ENCODE results near the gene PPARG. TPM values are rescaled to one million over a fixed set of nuclear protein-coding genes. Genes with fewer than 3 reads are reported as not detected.
"Not testable (repeated sequence)": the region's sequence is repeated elsewhere in the genome, so short reads cannot be mapped to it uniquely, and the experiment has no call there.

Gene PPARG
- total RNA-seq, 4 donors from 2014 or later: 26.4 to 46.4 (median 37.4) TPM

DNA sequence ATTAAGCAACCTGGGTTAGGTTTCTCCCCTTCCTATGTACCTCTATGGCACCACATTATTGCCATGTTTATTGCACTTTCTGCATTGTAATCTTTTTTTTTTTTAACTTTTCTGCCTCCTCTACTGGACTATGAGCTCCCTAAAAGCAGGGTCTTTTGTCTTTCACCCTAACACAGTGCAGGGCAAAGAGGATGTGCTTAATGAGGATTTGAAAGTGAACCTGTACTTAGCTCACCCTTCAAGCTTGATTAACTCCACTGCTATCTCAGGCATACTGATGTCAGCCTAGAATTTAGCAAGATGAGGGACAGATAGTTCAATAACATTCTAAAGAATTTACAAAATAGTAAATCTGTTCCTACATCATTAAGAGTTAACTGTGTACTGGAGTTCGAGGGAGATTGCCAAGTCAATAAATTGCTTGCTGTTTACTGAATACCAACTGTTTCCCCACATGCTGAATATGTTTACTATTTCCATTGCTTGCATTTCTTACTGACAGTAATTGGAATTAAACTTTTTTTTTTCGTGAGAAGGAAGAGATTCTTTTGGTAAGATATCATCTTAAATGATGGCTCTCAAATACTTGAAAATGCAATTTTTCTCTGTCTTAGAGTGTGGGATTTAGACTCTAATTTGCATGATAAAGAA, 15.7 kb upstream of the PPARG start:
- H3K4me3 ChIP-seq: no peak overlapping the region
- TF ChIP-seq CTCF (IDR thresholded peaks at IDR 0.05) (no peak), POLR2A (IDR thresholded peaks at IDR 0.05) (no peak)
- H3K36me3 ChIP-seq: no peaks in the 10 kb centered on the region
- no peaks in the 10 kb centered on the region for H3K4me1 ChIP-seq
- no peaks in the 10 kb centered on the region for H3K27me3 ChIP-seq
- no peak overlapping the region for H3K27ac ChIP-seq
- no peak for DNase-seq
- no peaks in the 10 kb centered on the region for H3K9me3 ChIP-seq

DNA sequence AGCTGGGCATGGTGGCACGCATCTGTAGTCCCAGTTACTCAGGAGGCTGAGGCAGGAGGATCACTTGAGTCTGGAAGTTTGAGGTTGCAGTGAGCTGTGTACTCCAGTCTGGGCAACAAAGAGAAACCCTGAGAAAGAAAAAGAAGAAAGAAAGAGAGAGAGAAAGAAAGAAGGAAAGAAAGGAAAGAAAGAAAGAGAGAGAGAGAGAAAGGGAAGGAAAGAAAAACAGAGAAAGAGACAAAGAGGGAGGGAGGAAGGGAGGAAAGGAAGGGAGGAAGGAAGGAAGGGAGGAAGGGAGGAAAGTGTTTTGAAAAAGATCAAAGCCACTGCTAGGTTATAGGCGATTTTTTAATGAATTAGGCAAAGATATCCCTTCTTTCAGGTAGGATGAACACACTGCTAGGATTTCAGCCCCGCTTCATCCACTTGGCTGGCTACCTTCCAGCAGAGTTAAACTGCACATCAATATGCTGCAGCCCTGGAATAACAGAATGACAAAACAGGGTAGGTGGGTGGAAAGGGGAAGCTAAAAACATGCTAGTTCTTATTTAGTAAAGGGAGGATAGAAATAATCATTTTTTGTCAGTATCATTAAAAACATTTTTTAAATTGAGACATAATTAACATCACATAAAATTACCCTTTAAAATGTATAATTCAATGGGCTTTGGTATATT, 12.8 kb upstream of the PPARG start:
- Histone ChIP-seq H3K27ac (no peak overlapping the region), H3K9me3 (no peaks in the 10 kb centered on the region), H3K36me3 (no peaks in the 10 kb centered on the region), H3K27me3 (no peaks in the 10 kb centered on the region), H3K4me3 (no peak overlapping the region), H3K4me1 (no peaks in the 10 kb centered on the region)
- TF ChIP-seq CTCF (IDR thresholded peaks at IDR 0.05) (no peak), POLR2A (IDR thresholded peaks at IDR 0.05) (no peak)
- DNase-seq: no peak

DNA sequence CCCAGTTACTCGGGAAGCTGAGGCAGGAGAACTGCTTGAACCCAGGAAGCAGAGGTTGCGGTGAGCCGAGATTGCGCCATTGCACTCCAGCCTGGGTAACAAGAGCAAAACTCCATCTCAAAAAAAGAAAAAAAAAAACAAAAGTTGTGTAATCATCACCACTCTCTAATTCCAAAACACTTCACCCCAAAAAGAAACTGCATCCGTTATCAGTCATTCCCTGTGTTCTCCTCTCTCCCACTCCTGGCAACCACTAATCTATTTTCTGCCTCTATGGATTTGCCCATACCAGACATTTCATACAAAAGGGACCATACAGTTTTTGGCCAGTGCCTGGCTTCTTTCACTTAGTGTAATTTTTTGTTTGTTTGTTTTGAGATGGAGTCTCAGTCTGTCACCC, 12.0 kb upstream of the PPARG start:
- H3K36me3 ChIP-seq, DNase-seq: not testable (repeated sequence)

GRCh38 chr3:12278566-12278965, 10.3 kb upstream of the PPARG start:
- Histone ChIP-seq H3K27me3 (no peaks in the 10 kb centered on the region), H3K27ac (no peak overlapping the region), H3K9me3 (no peaks in the 10 kb centered on the region), H3K36me3 (no peaks in the 10 kb centered on the region), H3K4me3 (no peak overlapping the region), H3K4me1 (no peaks in the 10 kb centered on the region)
- no peak for TF ChIP-seq POLR2A (IDR thresholded peaks at IDR 0.05)
- DNase-seq: no peak

More for the DNA sequence above, 12.0 kb upstream of the PPARG start:
- not testable (repeated sequence) for H3K27ac ChIP-seq, H3K27me3 ChIP-seq, H3K9me3 ChIP-seq, H3K4me3 ChIP-seq, H3K4me1 ChIP-seq

GRCh38 chr3:12279591-12280326, 9.1 kb upstream of the PPARG start:
- H3K27ac ChIP-seq: no peak overlapping the region

GRCh38 chr3:12280357-12280806, 8.5 kb upstream of the PPARG start:
- Histone ChIP-seq H3K9me3 (no peaks in the 10 kb centered on the region), H3K4me3 (no peak overlapping the region), H3K36me3 (no peaks in the 10 kb centered on the region), H3K27me3 (no peaks in the 10 kb centered on the region), H3K27ac (no peak overlapping the region), H3K4me1 (no peaks in the 10 kb centered on the region)
- TF ChIP-seq CTCF (IDR thresholded peaks at IDR 0.05) (no peak), POLR2A (IDR thresholded peaks at IDR 0.05) (no peak)
- no peak for DNase-seq

More at GRCh38 chr3:12279591-12280326, 9.1 kb upstream of the PPARG start:
- no peak for DNase-seq
- H3K4me3 ChIP-seq: no peak overlapping the region
- no peaks in the 10 kb centered on the region for H3K27me3 ChIP-seq
- H3K4me1 ChIP-seq: no peaks in the 10 kb centered on the region
- TF ChIP-seq POLR2A (IDR thresholded peaks at IDR 0.05) (no peak), CTCF (IDR thresholded peaks at IDR 0.05) (no peak)
- H3K9me3 ChIP-seq: no peaks in the 10 kb centered on the region
- H3K36me3 ChIP-seq: no peaks in the 10 kb centered on the region

All from Peyer's patch (tissue), 4 donors.